Coronary artery (tissue), 2 donors: ENCODE results near the gene CBLL1.

Experiments used
- DNase-seq: peaks from one replicate; pipeline ENCODE4 v3.0.0-alpha.2; 2017; ENCODE audit warnings: low spot score
- H3K27ac ChIP-seq, 2 donors: fragments of 200-600 bp; sonication (generic); one replicate each; pipeline ENCODE4 v1.5.1; 2016 to 2019
- H3K4me3 ChIP-seq: fragments of 200-600 bp; sonication (generic); 2 replicates; pipeline ENCODE4 v1.5.1; 2016; ENCODE audit warnings: mild to moderate bottlenecking, moderate library complexity
- TF ChIP-seq, protein P1 (sequence below): fragments of 200-600 bp; sonication (generic); IDR thresholded peaks from one replicate; pipeline ENCODE4 v1.5.1; 2019; ENCODE audit warnings: antibody characterized with exemption

CBLL1 gene, protein sequence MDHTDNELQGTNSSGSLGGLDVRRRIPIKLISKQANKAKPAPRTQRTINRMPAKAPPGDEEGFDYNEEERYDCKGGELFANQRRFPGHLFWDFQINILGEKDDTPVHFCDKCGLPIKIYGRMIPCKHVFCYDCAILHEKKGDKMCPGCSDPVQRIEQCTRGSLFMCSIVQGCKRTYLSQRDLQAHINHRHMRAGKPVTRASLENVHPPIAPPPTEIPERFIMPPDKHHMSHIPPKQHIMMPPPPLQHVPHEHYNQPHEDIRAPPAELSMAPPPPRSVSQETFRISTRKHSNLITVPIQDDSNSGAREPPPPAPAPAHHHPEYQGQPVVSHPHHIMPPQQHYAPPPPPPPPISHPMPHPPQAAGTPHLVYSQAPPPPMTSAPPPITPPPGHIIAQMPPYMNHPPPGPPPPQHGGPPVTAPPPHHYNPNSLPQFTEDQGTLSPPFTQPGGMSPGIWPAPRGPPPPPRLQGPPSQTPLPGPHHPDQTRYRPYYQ

DNA sequence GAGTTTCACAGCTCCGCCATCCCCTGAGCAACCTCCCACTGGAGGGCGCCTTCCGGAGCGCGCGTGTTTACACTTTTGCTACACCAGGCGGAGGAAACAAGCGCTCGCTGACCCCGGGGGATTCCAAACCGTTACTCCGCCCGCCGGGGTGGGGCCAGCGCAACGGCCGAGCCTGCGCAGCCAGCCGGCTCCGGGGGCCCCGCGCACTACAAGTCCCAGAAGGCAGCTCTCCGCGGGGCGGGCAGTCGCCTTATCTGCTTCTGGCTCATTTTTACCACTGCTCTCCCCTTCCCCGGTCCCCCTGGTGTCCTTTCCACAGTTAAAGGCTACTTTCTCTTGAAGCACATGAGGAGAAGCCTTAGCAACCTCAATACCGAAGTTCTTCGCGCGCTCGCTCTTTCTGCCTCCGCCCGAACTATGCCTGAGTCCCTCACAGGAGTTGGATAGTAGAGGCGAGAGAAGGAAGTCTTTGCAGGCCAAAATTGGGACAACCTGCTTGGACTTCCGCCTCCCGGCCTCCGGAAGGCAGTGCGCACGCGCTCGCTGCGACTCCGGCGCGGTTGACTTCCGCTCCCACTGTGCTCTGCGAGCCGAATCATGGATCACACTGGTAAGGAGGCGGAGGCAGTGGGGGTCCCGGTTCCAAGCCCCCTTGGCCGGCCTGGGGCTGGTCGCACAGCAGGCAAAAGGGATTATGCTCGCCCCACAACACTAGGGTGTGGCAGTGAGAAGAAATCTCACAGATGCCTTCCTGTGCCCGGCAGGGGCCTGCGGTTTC lies at the start of gene CBLL1:
Gene CBLL1, plus strand, starts transcription at position 576 of the 778 bp plus-strand sequence. Its CDS starts 22 bp downstream, at position 598.
- DNase-seq, result peak; percentile 99

DNA sequence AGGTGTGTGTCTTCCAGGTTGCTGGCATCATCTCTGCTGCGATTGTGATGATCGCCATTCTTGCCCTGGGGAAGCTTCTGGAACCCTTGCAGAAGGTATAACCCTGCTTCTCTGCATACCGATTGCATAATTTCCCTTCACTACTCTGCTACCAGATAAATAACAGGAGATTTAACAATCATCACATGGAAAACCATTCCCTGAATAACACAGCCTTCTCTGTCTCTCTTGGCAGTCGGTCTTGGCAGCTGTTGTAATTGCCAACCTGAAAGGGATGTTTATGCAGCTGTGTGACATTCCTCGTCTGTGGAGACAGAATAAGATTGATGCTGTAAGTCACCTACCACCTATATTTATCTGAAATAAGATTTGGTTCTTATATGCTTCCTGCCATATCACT lies 49.6 kb upstream of the CBLL1 start:
- no peak overlapping the region for H3K4me3 ChIP-seq
- DNase-seq, result no peak
- TF ChIP-seq, protein P1, sequence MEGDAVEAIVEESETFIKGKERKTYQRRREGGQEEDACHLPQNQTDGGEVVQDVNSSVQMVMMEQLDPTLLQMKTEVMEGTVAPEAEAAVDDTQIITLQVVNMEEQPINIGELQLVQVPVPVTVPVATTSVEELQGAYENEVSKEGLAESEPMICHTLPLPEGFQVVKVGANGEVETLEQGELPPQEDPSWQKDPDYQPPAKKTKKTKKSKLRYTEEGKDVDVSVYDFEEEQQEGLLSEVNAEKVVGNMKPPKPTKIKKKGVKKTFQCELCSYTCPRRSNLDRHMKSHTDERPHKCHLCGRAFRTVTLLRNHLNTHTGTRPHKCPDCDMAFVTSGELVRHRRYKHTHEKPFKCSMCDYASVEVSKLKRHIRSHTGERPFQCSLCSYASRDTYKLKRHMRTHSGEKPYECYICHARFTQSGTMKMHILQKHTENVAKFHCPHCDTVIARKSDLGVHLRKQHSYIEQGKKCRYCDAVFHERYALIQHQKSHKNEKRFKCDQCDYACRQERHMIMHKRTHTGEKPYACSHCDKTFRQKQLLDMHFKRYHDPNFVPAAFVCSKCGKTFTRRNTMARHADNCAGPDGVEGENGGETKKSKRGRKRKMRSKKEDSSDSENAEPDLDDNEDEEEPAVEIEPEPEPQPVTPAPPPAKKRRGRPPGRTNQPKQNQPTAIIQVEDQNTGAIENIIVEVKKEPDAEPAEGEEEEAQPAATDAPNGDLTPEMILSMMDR, result no peak
- H3K27ac ChIP-seq, result no peak overlapping the region

More for the DNA sequence above, at the start of gene CBLL1:
- peak within 1 kb of the TSS; percentile 83 to 98 for H3K27ac ChIP-seq
- TF ChIP-seq, protein P1, result no peak
- H3K4me3 ChIP-seq, result peak within 1 kb of the TSS; percentile 100

DNA sequence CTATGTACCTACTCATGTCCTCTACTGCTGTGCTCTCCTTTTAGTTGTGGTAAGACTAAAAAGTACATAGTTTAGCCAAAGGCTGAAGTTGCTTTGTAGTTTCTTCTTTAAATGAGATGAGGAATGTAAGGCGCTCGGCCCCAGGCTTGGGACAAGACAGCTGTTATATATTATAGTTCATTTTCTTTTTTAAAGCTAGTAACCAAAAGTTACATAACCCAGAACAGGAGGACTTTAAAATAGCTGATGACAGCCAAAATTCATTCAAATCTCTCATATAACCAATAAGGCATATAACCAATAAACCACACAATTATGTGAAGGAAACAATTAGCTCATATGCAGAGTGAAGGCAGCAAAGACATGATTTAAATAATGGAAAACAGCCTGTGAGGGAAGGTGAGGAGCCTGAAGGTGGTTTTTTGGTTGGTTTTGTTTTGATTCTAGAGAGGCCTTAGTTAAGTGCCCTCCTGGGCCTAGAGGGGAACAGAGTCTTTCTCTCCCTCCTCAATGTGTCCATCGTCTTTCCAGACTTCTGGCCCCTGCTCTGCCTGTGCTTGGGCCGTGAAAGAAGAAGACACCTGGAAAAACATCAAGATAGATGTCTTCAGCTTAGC lies 47.5 kb upstream of the CBLL1 start:
- DNase-seq, result no peak
- Histone ChIP-seq H3K4me3 (no peak overlapping the region), H3K27ac (no peak overlapping the region)
- TF ChIP-seq, protein P1, result no peak

DNA sequence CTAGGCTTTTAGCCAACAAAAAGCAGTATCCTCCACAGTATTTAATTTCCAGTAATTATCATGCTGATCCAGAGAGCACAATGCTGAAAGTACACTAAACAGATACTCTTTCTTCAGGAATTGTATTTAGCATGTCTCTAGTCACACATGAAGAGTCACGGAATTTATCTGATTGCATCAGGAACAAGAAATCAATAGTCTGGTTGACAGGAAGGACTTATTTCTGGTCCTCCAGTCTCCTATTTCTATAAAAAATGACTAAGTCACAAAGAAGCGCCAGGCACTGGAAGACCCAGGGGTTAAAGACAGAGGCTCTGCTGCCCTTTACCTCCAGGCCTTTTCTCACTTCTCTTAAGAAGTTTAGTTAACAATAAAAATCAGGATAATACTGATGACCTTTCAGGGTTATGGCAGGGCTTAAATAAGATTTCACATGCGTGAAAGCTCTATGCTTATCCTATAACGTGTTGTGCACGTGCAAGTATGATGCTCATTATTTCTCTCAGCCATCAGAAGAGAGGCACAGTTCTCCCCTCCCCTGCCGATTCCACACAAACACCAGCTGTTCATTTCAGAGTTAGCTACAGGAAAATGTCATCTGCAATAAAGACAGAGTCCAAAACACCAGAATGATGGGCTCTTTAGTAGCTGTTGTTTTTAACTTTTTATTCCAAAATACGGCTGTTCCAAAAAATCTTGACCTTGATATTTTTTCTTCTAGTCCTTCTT lies 46.5 kb upstream of the CBLL1 start:
- H3K4me3 ChIP-seq, result no peak overlapping the region
- DNase-seq, result no peak
- H3K27ac ChIP-seq, result no peak overlapping the region
- TF ChIP-seq, protein P1, result no peak

DNA sequence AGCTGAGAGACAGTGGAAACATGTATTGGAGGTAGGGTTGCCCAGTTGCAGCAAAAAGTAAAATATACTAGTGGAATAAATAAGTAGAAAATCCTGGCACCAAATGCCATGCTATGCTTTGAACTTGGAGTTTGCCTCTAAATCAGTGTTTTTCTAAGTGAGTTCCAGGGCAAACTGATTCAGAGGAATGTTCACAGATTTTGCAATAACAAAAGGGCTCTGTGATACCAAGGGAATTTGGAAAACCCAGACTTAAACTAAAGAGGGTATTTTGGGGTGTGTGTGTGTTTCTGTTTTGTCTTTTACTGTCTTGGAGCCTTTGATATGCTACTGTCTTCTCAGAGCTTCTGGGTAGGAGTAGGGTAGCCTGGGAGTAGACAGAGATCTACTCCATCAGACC lies 43.4 kb upstream of the CBLL1 start:
- no peak for DNase-seq
- Histone ChIP-seq H3K4me3 (no peak overlapping the region), H3K27ac (no peak overlapping the region)
- TF ChIP-seq, protein P1, result no peak

DNA sequence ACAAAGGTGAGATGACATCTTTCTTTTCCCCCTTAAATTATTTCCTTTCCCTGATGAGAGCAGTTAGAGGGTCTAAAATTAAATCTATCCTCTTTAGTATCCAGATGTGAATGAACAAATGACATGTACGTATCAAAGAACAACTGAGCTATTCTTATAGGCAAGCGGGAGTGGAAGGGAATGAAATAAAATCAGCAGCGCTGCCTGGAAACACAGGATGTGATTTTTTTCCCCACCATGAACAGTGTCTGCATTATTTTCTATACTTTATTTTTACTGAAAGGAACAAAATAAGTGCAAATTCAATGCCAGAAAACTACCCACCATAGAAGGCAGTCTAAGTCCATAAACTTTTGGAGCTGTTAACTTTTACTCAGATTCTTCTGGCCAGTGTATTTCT lies 42.8 kb upstream of the CBLL1 start:
- DNase-seq, result no peak
- no peak overlapping the region for H3K27ac ChIP-seq
- H3K4me3 ChIP-seq, result no peak overlapping the region
- TF ChIP-seq, protein P1, result no peak
